AG08395 (cell line): ENCODE measurements around the gene FGF6.
"Not testable (repeated sequence)": the region's sequence is repeated elsewhere in the genome, so short reads cannot be mapped to it uniquely, and the experiment has no call there.

ENCODE experiments used
- DNase-seq: peaks from one replicate; pipeline ENCODE4 v3.0.0; 2012; ENCODE audit warnings: mixed read lengths, low spot score

Gene FGF6, protein sequence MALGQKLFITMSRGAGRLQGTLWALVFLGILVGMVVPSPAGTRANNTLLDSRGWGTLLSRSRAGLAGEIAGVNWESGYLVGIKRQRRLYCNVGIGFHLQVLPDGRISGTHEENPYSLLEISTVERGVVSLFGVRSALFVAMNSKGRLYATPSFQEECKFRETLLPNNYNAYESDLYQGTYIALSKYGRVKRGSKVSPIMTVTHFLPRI

DNA sequence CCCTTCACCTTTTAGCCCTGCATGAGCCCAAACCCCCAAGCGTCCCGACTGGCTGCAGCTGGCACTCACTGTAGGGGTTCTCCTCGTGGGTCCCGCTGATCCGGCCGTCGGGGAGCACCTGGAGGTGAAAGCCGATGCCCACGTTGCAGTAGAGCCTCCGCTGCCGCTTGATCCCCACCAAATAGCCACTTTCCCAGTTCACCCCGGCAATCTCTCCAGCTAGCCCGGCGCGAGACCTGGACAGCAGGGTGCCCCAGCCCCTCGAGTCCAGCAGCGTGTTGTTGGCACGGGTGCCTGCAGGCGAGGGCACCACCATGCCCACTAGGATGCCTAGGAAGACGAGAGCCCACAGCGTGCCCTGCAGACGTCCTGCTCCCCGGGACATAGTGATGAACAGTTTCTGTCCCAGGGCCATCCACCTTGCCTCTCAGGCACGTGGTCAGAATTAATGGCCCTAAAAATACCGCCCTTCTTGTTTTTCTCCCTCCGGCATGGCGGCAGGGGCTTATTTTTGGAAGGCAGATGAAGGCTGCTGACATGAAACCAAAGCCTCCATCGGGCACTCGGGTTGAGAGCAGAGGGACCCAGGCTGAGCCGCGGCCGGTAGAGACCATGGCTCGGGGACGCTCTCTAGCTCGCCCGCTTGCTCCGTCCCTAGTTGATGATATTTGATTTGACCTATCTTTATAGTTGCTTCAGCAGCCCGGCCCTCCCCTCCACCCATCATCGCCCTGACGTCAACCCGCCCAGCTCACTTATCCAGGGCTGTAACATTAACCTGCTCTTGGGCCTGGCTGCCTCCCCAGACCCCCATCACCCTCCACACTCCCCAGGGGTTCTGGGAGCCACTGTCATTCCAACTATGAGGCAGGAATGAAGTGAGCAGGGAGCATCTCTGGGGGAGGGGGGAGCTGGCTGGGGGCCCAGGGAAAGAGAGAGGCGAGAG is at the start of gene FGF6:
TSS of gene FGF6 (minus strand) at position 660 of the 946 bp plus-strand sequence. CDS start at position 415, 245 bp downstream.
- DNase-seq, result no peak

DNA sequence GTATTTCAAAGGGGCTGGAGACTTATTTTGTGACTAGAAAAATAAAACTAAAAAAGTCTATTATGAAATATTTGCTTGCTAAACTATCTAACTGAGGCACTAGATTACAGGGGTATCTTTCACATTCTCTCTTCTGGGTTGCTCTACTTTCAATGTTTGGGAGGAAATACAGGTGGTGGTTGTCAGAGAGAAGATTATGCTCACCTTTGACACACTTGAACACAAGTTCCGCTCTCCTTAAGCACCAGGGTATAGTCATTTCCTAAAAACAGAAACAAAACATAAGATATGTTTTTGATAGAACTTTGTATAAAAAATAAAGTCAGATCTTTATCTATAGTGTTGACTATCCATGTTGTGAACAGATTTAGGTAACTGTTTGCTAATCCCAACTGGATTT is 45.4 kb upstream of the FGF6 start:
- no peak for DNase-seq

DNA sequence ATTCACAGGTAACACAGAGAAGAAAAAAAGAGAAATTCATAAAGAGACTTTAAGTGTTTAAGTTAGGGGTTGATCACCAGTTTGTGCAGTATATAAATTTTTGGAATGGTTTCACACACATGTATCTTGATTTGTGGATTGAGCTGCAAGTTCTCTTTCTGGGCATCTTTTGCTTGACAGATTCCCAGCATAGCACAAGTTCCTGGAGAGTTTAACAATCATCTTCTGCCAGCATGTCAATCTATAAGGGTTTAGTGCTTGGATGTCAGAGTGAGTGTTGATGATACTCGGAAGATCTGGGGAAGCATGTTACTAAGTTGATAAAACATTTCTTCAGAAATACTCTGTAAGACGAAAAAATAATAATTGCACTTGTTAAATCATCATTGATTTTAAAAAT is 43.9 kb upstream of the FGF6 start:
- DNase-seq, result no peak

DNA sequence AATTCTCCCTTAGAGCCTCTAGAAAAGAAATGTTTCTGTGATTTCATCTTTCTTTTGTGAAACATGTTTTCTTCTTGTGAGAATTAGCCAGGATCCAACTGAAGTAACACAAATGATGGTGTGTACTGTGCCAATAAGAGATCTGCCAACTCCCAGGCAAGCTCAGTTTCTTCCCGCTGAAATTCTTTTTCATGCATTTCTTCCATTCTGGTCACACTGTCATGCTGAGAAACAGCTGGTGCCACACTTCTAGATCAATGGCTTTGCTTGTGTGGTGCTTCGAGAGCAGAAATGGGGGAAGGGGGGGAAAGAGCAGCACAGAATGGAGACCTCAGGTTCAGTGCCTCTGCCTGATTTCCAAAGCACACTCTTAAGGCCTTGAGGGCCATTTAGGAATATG is 41.4 kb upstream of the FGF6 start:
- DNase-seq, result no peak

DNA sequence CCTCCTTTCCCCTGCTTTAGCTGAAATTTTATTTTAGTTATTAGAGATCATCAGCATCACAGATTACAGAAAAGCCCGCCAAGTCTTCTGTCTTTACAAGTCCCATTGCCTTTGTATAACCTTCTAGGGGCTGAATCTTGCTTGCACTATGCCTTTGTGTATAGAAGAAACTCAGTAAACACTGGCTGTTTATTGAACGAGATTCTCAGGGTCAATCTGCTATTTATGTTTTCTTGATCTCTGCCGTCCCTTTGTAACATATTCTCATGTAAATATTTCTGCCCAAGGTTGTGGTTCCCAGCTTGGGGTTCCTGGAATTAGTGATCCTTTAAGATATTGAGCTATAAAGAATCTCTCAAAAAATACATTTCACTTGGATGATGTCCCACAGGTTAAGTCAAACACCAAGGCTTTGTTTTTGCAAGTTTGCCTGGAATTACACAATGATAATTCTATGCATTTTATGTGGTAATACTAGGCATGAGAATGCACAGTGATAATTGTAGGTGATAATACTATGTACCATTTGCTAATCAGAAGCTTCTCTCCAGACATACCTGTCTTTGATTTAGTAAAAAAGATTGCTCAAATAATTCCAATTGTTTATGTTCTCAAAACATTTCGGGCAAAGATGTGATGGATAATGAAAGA is 40.6 kb upstream of the FGF6 start:
- no peak for DNase-seq

DNA sequence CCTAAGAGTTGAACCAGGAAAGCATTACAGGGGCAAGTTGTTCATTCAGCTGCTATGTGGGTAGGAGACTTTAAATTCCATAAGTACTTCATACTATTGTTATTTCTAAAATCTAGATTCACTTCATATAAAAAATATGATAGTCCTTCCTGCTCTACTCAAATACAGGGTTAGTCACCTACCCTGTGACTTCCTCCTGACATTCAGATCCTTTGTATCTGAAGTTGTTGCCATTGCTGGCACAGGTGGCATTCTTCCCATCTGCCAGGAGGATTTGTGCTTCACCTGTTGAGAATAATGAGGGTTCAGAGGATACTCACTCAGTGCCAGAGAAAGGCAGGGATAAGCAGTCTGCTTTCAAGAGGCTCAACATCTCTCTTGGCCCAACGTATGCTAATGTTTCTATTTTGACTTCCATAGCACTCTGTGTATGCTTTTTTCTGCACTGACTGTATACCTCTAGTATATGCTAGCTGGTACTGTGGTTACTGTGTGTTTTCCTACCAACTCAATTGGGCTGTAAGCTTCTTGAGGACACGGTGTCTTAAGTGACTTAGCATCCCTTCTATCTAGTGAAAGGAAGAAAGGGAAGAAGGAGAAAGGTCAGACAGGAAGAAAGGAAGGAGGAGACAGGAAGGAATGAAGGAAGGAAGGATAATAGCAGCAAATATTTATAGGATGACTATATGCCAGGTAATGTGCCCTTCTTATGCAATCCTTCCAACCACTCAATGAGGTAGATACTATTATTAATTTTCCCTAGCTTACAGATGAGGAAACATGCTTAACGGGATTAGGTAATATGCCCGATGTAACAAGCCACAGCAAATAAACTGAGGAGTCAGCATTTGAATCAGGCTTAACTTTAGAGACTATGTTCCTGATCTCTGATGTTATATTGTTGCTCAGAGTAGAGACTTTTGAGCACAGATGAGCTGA is 38.5 kb upstream of the FGF6 start:
- no peak for DNase-seq

DNA sequence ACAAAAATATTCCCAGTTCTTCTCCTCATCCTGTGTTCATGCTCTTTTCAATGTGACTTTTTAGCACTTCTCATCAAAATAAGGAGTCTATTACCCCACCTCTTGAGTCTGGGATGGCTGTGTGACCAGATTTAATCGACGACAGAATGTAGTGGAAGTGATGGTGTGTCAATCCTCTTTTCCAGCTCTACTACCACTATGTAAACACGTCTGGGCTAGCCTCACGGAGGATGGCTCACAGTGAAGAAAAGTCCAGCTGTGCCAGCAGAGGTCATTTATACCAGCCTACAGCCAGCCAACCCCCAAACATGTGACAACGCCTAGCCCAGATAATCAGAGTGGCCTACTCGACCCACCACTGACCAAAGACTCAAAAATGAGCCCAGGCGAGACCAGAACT is 37.3 kb upstream of the FGF6 start:
- no peak for DNase-seq

DNA sequence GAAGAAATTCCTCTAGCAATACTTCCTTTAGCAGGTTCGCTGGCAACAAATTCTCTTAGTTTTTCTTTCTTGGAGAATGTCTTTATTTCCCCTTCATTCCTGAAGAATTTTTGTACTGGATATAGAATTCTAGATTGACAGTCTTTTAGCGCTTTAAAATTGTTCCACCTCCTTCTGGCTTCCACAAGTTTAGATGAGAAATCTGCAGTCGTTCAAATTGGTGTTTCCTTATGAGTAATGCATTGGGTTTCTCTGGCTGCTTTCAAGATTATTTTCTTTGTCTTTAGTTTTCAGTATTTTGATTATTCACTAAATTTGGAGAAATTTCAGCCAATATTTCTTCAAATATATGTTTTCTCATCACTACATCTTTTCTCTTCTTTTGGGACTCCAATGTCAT is 33.3 kb upstream of the FGF6 start:
- DNase-seq, result no peak

DNA sequence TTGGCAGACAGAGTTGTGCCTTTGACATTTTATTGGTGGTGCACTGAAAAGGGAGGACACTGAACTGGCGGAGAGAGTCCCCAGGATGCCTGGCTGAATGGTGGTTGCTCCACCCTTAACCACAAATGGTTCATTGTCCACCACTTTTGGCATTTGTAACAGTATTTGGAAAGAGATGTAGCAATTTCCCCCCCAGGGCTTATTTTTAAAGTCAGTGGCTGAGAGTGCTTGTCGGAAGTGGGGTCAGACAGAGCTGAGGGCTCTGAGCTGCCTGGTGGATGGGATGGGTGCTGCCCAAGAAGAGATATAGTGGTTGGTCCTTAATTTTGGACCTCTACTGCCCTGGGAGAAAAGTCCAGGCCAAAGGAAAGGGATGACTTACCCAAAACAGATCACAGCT is 31.5 kb upstream of the FGF6 start:
- no peak for DNase-seq

DNA sequence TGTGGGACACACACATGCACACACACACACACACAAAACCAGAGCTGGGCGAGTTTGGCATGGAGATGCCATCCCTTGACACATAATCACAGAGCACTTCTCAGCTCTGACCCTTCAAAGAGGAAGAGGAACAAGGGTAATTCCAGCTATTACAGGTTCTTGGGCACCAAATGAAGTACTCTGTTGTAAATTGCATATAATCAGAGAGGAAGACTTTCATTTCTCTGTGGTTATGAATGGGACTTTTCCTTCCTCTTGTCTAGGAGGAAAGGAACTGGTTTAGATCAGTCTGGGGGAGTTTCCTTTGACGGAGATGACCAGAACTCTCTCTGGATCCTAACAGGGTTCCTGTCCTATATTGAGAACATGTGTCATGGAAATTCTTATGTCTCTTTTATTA is 26.4 kb upstream of the FGF6 start:
- no peak for DNase-seq

DNA sequence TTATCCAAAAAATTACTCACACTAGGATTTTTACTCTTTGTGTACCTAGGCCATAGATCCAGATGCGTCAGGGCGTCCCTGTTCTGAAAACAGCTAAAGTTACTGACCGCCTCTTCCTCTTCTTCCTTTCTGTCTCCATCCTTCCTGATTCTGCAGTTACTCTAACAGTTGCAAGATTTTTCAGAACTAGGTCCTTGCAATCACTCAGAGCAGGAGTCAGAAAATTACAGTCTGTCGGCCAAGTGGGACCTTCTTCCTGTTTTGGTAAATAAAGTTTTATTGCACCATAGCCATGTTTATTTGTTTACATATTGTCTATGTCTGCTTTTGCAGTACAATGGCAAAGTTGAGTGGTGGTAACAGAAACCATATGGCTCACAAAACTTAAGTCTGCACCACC is 25.6 kb upstream of the FGF6 start:
- no peak for DNase-seq

DNA sequence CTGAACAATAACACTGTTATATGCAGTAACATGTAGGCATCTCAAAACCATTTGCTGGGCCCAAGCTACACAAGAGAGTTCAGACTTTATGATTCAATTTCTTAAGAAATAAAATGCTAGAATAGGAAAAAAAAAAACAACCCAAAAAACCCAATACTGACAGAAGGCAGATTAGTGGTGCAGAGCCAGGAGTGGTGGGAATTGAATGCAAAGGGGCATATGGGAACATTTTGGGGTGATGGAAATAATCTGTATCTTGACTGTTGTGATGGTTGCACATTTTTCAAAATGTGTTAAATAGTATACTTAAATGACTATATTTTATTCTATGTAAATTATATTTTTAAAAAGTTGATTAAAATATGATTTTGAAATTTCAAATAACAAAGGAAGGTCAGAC is 23.4 kb upstream of the FGF6 start:
- no peak for DNase-seq

DNA sequence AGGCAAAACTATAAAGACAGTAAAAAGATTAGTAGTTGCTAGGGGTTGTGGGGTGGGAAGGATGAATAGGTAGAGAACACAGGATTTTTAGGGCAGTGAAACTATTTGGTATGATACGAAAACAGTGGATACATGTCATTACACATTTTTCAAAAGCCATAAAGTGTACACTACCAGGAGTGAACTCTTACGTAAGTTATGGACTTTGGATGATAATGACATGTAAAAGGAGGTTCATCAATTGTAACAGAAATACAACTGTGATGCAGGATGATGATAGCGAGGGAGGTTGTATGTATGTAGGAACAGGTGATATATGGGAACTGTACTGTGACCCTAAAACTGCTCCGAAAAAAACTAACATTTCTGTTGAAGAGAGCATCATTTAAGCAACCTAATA is 15.1 kb upstream of the FGF6 start:
- DNase-seq, result no peak

DNA sequence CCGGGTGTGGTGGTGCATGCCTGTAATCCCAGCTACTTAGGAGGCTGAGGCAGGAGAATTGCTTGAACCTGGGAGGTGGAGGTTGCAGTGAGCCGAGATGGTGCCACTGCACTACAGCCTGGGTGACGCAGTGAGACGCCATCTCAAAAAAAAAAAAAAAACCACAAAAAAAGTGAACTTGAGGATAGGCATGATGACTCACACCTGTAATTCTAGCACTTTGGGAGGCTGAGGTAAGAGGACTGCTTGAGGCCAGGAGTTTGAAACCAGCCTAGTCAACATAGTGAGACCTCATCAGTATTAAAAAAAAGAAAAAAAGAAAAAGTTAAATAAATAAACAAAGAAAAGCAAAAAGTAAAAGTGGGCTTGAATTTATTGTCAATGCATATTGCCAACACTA is 10.2 kb upstream of the FGF6 start:
- not testable (repeated sequence) for DNase-seq

DNA sequence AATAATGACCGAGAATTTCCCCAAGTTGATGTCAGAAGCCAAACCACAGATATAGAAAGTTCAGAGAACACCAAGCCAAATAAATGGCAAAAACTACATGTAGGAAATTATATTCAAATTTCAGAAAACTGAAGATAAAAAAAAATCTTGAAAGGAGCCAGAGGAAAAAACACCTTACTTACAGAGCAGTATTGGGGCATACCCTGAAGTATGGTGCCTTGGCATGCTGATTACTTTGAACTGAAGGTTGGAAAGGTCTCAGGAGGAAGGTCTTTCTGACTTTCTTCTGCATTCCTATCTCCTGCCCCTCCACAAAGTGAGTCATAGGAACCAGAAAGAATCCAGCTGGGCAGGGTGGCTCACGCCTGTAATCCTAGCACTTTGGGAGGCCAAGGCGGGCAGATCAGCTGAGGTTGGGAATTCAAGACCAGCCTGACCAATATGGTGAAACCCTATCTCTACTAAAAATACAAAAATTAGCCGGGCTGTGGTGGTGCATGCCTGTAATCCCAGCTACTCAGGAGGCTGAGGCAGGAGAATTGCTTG is 8.8 kb upstream of the FGF6 start:
- no peak for DNase-seq

DNA sequence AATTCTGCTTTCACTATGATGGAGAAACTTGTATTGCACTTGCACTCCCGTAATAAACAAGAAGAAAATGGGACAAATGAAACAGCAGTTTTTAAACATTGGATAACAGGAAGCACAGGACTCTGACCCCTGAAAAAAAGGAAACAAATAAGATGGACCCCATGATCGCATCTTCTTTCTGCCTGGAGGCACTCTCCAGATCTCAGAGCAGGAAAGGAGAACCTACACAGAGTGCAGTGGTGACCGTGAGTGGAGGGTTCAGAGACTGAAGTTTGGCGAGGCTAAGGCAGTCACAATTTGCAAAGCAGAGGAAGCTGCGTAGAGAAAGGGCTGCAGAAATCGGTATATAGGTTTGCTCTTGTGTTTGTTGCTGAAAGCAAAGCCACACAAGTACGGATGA is 6.1 kb upstream of the FGF6 start:
- DNase-seq, result no peak

DNA sequence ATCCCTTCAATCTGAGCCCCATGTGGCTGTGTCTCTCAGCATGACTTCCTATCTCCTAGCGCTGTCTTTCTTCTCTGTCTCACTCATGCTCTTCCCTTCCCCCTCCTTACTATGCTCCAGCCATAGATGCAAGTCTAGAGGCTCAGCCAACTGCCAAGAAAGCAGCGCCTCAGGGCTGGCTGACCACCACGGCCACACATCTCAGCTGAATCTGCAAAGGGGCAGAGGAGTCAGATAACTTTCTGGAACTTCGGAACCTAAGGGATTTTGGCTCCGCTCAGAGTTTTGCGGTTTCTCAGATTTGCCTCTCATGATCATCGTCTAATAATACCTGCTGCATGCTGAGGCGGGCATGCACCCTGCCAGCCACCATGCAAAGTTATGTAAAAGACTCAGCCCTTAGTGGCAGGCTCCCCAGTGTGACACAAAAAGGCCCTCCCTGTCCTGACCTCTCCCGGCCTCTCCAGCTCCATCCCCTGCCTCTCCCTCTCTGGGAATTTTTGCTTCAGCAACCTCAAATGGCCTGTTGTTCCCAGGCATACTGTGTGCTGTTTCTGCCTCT is 5.0 kb upstream of the FGF6 start:
- DNase-seq, result no peak

DNA sequence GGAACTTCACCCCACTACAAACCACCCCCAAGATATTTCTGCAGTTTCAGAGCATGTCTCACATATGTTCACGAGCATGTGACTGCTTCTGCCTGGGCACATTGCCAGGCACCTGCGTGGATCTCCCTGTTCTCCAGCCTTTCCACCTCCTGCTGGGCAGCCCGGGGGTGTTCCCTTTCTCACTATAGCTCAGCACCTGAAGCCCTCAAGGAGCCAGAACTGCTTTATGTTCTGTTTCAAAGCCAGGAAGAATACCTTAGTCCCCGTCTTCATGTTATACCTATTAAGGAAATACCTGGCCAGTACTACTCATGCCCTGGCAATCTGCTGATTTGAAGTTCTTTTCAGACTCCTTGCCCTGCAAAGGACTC is 4.2 kb upstream of the FGF6 start:
- DNase-seq, result no peak

DNA sequence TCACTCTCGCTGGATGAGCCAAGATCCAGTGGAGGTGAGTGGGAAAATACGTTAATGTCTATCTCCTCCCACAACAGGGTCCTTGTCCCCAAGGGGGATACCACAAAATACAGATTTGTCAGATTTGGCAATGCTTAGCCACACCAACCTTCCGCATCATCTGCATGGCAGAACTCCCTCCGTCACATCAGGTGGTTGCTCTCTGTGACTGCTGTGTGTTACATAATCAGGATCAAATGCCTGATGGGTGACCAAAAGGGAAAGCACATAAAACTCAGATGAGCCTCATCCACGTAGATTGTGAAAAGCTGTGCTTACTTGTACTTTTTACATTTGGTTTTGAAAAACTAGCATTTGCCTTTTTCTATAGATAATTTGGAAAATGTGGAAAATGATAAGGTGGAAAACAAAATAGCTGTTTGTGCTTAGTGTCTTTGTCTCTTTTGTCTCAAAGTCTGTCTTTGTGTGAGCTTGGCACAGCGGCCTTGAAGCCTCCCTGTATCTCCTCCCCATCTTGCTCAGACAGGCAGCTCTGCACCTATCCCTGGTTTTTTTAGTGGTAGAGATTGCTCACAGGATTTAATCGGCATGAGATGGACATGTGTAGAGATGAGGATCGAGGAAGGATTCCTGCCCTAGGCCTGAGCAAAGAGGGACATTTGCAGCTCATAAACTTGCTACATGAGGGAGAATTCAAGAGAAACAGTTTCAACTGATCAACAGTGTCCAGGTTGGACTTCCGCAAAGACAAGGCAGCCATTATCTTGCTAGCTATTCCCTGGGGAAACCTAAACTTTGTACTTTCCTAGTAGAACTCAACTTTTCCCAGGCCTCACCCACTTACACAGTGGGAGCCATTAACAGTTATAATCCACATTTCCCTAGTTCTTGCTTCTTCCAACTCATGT is 3.6 kb upstream of the FGF6 start:
- no peak for DNase-seq

DNA sequence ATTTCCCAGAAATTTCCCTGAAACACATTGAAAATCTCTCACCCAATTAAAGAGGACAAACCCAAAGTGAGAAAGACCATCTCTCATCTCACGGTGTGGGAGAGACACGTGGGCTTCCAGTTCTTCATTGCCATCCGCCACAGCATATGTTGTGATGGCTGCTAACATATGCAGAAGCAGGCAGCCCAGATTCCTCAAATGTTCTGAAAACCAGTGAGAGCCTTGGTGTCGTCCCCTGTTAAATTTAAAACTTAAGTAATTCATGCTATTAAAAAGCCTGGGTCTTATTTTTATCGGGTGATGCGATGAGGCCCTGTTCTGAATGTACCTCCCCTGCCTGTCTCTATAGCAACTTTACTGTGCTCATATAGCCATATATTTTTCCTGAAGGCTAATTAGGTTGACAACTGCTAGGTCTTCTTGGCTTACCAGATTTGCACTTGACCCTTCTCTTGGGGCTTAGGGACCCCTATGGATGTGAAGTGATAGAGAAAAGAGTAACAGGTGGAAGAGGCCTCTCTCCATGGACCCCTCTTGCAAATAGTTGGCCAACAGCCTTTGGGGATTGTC is 2.8 kb upstream of the FGF6 start:
- DNase-seq, result no peak
